ENCODE measurements around the gene TCF7L2.

Gene TCF7L2

GRCh38 chr10:113122947-113123346 is 172.9 kb downstream of the TCF7L2 start:
- Mint-ChIP-seq H3K9me3 (no peaks in the 10 kb centered on the region), H3K36me3 (ENCODE audit: low read depth) (peaks cover 11% of the 10 kb centered on the region), H3K4me3 (no peak overlapping the region), H3K27me3 (ENCODE audit: low read depth) (peaks cover 10% of the 10 kb centered on the region), H3K4me1 (peaks cover 24% of the 10 kb centered on the region), H3K27ac (no peak overlapping the region)
- TF ChIP-seq CTCF (IDR thresholded peaks at IDR 0.05; ENCODE audit: unreplicated experiment in 3 of 3), result no peak

- no peak overlapping the region for H3K27ac Mint-ChIP-seq
- H3K9me3 Mint-ChIP-seq, result no peaks in the 10 kb centered on the region
- peaks cover 6% of the 10 kb centered on the region for H3K36me3 Mint-ChIP-seq (ENCODE audit: low read depth)
- peaks cover 10% of the 10 kb centered on the region for H3K27me3 Mint-ChIP-seq (ENCODE audit: low read depth)
- TF ChIP-seq CTCF (IDR thresholded peaks at IDR 0.05; ENCODE audit: unreplicated experiment in 3 of 3), result no peak
- peak overlapping the region in 1 of 3 experiments; percentile 14 for H3K4me3 Mint-ChIP-seq
- H3K4me1 Mint-ChIP-seq, result peaks cover 41% of the 10 kb centered on the region
Measured at GRCh38 chr10:113124724-113125123, 174.7 kb downstream of the TCF7L2 start.

GRCh38 chr10:113125612-113126011 is 175.6 kb downstream of the TCF7L2 start:
- Mint-ChIP-seq H3K27ac (no peak overlapping the region), H3K9me3 (no peaks in the 10 kb centered on the region), H3K4me1 (peaks cover 45% of the 10 kb centered on the region), H3K36me3 (ENCODE audit: low read depth) (no peaks in the 10 kb centered on the region), H3K4me3 (peak overlapping the region in 2 of 3 experiments; percentile 15 to 20), H3K27me3 (ENCODE audit: low read depth) (peaks cover 10% of the 10 kb centered on the region)
- no peak for TF ChIP-seq CTCF (IDR thresholded peaks at IDR 0.05; ENCODE audit: unreplicated experiment in 3 of 3)

GRCh38 chr10:113126229-113127201 is 176.5 kb downstream of the TCF7L2 start:
- peak overlapping the region; percentile 77 to 91 (median 87) for H3K4me3 Mint-ChIP-seq
- no peaks in the 10 kb centered on the region for H3K36me3 Mint-ChIP-seq (ENCODE audit: low read depth)
- peak; percentile 66 to 79 (median 69) for TF ChIP-seq CTCF (IDR thresholded peaks at IDR 0.05; ENCODE audit: unreplicated experiment in 3 of 3)
- H3K9me3 Mint-ChIP-seq, result no peaks in the 10 kb centered on the region
- H3K27ac Mint-ChIP-seq, result peak overlapping the region; percentile 14 to 69 (median 32)
- H3K27me3 Mint-ChIP-seq (ENCODE audit: low read depth), result peaks cover 10% of the 10 kb centered on the region
- H3K4me1 Mint-ChIP-seq, result peaks cover 51% of the 10 kb centered on the region

GRCh38 chr10:113127261-113127900 is 177.3 kb downstream of the TCF7L2 start:
- no peaks in the 10 kb centered on the region for H3K9me3 Mint-ChIP-seq
- peak overlapping the region; percentile 69 to 86 (median 79) for H3K27ac Mint-ChIP-seq
- no peak for TF ChIP-seq CTCF (IDR thresholded peaks at IDR 0.05; ENCODE audit: unreplicated experiment in 3 of 3)
- peaks cover 60% of the 10 kb centered on the region for H3K4me1 Mint-ChIP-seq
- H3K36me3 Mint-ChIP-seq (ENCODE audit: low read depth), result no peaks in the 10 kb centered on the region
- H3K27me3 Mint-ChIP-seq (ENCODE audit: low read depth), result peaks cover 10% of the 10 kb centered on the region
- peak overlapping the region; percentile 77 to 91 (median 87) for H3K4me3 Mint-ChIP-seq

Measured in nephron (organoid).